Liver (tissue), 9 donors: ENCODE measurements around the gene IL1RAPL1. TPM values are rescaled to one million over a fixed set of nuclear protein-coding genes. Genes with fewer than 3 reads are reported as not detected.

ENCODE experiments used
- DNase-seq: peaks from one replicate; pipeline ENCODE4 v3.0.0-alpha.2; 2017; ENCODE audit warnings: low spot score
- H3K27ac ChIP-seq, 2 donors: one replicate each; pipeline ENCODE4 v1.7.0; 2013; ENCODE audit warnings: inconsistent platforms in 2 of 2, low read length in 2 of 2, control low read depth in 1 of 2, low read depth in 1 of 2, mild to moderate bottlenecking in 1 of 2
- H3K27me3 ChIP-seq, 4 donors: one replicate each; pipeline versions ENCODE4 v1.6.1 to v1.7.0; 2013; ENCODE audit warnings: low read length in 3 of 4, inconsistent platforms in 1 of 4, mild to moderate bottlenecking in 1 of 4, moderate library complexity in 1 of 4; ENCODE audit not compliant: control insufficient read depth in 4 of 4, insufficient read depth in 4 of 4
- H3K36me3 ChIP-seq, 4 donors: one replicate each; pipeline versions ENCODE4 v1.6.1 to v1.7.0; 2013; ENCODE audit warnings: low read length in 3 of 4, mild to moderate bottlenecking in 3 of 4, low read depth in 1 of 4, moderate library complexity in 1 of 4; ENCODE audit not compliant: control insufficient read depth in 4 of 4, insufficient read depth in 3 of 4
- H3K4me1 ChIP-seq, 4 donors: one replicate each; pipeline versions ENCODE4 v1.6.1 to v1.7.0; 2013; ENCODE audit warnings: low read length in 3 of 4, mild to moderate bottlenecking in 3 of 4, moderate library complexity in 1 of 4; ENCODE audit not compliant: control insufficient read depth in 4 of 4, insufficient read depth in 4 of 4
- H3K4me3 ChIP-seq, 3 donors: one replicate each; pipeline versions ENCODE4 v1.6.1 to v1.7.0; 2013; ENCODE audit warnings: low read length in 3 of 3, control low read depth in 1 of 3, low read depth in 1 of 3, mild to moderate bottlenecking in 1 of 3
- H3K9ac ChIP-seq, 2 donors: one replicate each; pipeline ENCODE4 v1.7.0; 2013; ENCODE audit warnings: low read length in 2 of 2, mild to moderate bottlenecking in 2 of 2, moderate library complexity in 2 of 2, control low read depth in 1 of 2, low read depth in 1 of 2
- H3K9me3 ChIP-seq, 4 donors: one replicate each; pipeline versions ENCODE4 v1.6.1 to v1.7.0; 2013; ENCODE audit warnings: low read length in 3 of 4; ENCODE audit not compliant: control insufficient read depth in 4 of 4
- EGR1 ChIP-seq, 2 donors: IDR thresholded peaks; 2 replicates each; pipeline ENCODE4 v1.6.1; 2016 to 2018; ENCODE audit warnings: antibody characterized with exemption in 2 of 2, low read depth in 2 of 2
- FOXA1 ChIP-seq: IDR thresholded peaks from 2 replicates; pipeline ENCODE4 v1.6.1; 2016; ENCODE audit warnings: antibody characterized with exemption
- GABPA ChIP-seq, 2 donors: IDR thresholded peaks in 1 of 2; conservative IDR thresholded peaks in 1 of 2; 2 replicates each; pipeline ENCODE4 v1.6.1; 2016; ENCODE audit warnings: antibody characterized with exemption in 2 of 2, mild to moderate bottlenecking in 1 of 2, moderate library complexity in 1 of 2
- HNF4A ChIP-seq, 2 donors: conservative IDR thresholded peaks; 2 replicates each; pipeline ENCODE4 v1.6.1; 2016; ENCODE audit warnings: antibody characterized with exemption in 2 of 2, mild to moderate bottlenecking in 2 of 2
- HNF4G ChIP-seq: IDR thresholded peaks from 2 replicates; pipeline ENCODE4 v1.6.1; 2016; ENCODE audit warnings: antibody characterized with exemption
- JUND ChIP-seq, 2 donors: IDR thresholded peaks; 2 replicates each; pipeline ENCODE4 v1.6.1; 2016; ENCODE audit warnings: antibody characterized with exemption in 2 of 2
- SP1 ChIP-seq: IDR thresholded peaks from 2 replicates; pipeline ENCODE4 v1.6.1; 2018; ENCODE audit warnings: antibody characterized with exemption, mild to moderate bottlenecking
- YY1 ChIP-seq: IDR thresholded peaks from 2 replicates; pipeline ENCODE4 v1.6.1; 2016; ENCODE audit warnings: antibody characterized with exemption, mild to moderate bottlenecking
- WGBS: extraction: QIAGEN DNeasy Blood & Tissue Kit; methylation state at CpG from one replicate; pipeline ENCODE4 v1.1.7; 2013; 5-methylcytosine and 5-hydroxymethylcytosine counted together
- polyA plus RNA-seq, 2 donors: library from polyadenylated mRNA; stranded (reverse) in 1 of 2; unstranded in 1 of 2; fragments of 200-250 nt in 1 of 2; fragments of >200 nt in 1 of 2; fragmentation: Nextera tagmentation in 1 of 2; extraction: Ambion mirVana in 1 of 2; gene quantifications; one replicate each; pipeline versions ENCODE4 v1.2.1 to v1.2.3, GENCODE V29; 2013 to 2015
- total RNA-seq, 2 donors: library from RNA; depleted of rRNA; stranded (reverse); fragments of >200 nt; gene quantifications; one replicate each; pipeline ENCODE4 v1.2.3, GENCODE V29; 2014
- TF ChIP-seq, protein P1 (sequence below): IDR thresholded peaks from 2 replicates; pipeline ENCODE4 v1.6.1; 2016; ENCODE audit warnings: antibody characterized with exemption
- TF ChIP-seq, protein P2 (sequence below): IDR thresholded peaks from 2 replicates; pipeline ENCODE4 v1.6.1; 2016; ENCODE audit warnings: antibody characterized with exemption
- TF ChIP-seq, protein P3 (sequence below): fragments of 150-350 bp; IDR thresholded peaks from 2 replicates; pipeline ENCODE4 v1.5.1; 2017; ENCODE audit warnings: improper control_type of control experiment, low read depth, low read length; ENCODE audit not compliant: missing input control
- TF ChIP-seq, protein P4 (sequence below): IDR thresholded peaks from 2 replicates; pipeline ENCODE4 v1.6.1; 2016; ENCODE audit warnings: antibody characterized with exemption, mild to moderate bottlenecking
- TF ChIP-seq, protein P5 (sequence below): IDR thresholded peaks from 2 replicates; pipeline ENCODE4 v1.6.1; 2016; ENCODE audit warnings: antibody characterized with exemption
- donor health status: healthy.
- donor health status: healthy.
- donor health status: healthy.
- donor health status: healthy.
- donor health status: healthy.

Gene IL1RAPL1
- total and polyA plus RNA-seq, 4 donors, result 0.08 to 0.33 TPM; not detected in 2

DNA sequence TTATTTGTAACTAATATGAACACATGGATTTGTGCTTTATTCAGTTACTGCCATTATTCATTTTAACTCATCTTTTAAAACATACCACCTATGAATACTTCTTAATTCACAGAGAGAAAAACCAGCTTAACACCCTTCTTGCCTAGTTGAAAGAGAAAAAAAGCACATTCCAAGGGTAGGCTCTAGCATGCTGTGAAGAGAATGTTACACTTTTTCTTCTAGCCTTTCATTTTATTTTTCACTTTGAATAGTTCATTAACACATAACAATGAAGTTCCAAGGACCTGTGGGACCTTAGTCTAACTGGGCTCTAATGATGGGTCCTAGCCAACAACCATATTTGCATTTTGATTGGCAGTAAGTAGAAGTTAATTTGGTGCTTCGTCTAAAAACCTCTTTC is 1348.2 kb downstream of the IL1RAPL1 start:
- Histone ChIP-seq H3K9me3 (no peaks in the 10 kb centered on the region), H3K27ac (no peak overlapping the region), H3K27me3 (no peaks in the 10 kb centered on the region), H3K9ac (no peak overlapping the region), H3K4me3 (no peak overlapping the region), H3K36me3 (no peaks in the 10 kb centered on the region), H3K4me1 (no peaks in the 10 kb centered on the region)
- no peak for DNase-seq
- TF ChIP-seq SP1, result no peak
- TF ChIP-seq, protein P1, sequence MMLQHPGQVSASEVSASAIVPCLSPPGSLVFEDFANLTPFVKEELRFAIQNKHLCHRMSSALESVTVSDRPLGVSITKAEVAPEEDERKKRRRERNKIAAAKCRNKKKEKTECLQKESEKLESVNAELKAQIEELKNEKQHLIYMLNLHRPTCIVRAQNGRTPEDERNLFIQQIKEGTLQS, result no peak
- TF ChIP-seq YY1, result no peak
- TF ChIP-seq JUND (IDR thresholded peaks at IDR 0.05), result no peak
- TF ChIP-seq, protein P2, sequence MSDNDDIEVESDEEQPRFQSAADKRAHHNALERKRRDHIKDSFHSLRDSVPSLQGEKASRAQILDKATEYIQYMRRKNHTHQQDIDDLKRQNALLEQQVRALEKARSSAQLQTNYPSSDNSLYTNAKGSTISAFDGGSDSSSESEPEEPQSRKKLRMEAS, result no peak
- TF ChIP-seq, protein P3, sequence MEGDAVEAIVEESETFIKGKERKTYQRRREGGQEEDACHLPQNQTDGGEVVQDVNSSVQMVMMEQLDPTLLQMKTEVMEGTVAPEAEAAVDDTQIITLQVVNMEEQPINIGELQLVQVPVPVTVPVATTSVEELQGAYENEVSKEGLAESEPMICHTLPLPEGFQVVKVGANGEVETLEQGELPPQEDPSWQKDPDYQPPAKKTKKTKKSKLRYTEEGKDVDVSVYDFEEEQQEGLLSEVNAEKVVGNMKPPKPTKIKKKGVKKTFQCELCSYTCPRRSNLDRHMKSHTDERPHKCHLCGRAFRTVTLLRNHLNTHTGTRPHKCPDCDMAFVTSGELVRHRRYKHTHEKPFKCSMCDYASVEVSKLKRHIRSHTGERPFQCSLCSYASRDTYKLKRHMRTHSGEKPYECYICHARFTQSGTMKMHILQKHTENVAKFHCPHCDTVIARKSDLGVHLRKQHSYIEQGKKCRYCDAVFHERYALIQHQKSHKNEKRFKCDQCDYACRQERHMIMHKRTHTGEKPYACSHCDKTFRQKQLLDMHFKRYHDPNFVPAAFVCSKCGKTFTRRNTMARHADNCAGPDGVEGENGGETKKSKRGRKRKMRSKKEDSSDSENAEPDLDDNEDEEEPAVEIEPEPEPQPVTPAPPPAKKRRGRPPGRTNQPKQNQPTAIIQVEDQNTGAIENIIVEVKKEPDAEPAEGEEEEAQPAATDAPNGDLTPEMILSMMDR, result no peak
- TF ChIP-seq, protein P4, sequence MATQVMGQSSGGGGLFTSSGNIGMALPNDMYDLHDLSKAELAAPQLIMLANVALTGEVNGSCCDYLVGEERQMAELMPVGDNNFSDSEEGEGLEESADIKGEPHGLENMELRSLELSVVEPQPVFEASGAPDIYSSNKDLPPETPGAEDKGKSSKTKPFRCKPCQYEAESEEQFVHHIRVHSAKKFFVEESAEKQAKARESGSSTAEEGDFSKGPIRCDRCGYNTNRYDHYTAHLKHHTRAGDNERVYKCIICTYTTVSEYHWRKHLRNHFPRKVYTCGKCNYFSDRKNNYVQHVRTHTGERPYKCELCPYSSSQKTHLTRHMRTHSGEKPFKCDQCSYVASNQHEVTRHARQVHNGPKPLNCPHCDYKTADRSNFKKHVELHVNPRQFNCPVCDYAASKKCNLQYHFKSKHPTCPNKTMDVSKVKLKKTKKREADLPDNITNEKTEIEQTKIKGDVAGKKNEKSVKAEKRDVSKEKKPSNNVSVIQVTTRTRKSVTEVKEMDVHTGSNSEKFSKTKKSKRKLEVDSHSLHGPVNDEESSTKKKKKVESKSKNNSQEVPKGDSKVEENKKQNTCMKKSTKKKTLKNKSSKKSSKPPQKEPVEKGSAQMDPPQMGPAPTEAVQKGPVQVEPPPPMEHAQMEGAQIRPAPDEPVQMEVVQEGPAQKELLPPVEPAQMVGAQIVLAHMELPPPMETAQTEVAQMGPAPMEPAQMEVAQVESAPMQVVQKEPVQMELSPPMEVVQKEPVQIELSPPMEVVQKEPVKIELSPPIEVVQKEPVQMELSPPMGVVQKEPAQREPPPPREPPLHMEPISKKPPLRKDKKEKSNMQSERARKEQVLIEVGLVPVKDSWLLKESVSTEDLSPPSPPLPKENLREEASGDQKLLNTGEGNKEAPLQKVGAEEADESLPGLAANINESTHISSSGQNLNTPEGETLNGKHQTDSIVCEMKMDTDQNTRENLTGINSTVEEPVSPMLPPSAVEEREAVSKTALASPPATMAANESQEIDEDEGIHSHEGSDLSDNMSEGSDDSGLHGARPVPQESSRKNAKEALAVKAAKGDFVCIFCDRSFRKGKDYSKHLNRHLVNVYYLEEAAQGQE, result no peak
- 85% methylated on average over 1 of the region's 1 CpG for WGBS

DNA sequence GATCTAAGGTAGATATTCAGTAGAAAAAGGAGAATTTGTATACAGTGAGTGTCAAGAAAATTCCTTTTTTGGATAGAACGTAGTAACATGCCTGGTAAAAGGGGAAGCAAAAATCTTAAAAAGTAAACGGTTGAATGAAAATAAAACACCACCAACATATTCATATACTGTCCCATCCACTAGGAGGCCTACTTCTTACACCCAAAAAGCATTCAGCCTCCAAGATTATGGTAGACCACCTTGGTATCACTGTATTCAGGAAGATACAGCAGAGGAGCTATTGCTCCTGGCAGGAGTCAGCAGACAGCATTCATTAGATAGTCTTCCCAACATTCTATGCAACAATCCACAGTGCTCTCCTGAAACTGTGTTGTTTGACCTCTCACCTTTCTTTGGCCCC is 1353.5 kb downstream of the IL1RAPL1 start:
- no peaks in the 10 kb centered on the region for H3K36me3 ChIP-seq
- DNase-seq, result no peak
- TF ChIP-seq EGR1 (IDR thresholded peaks at IDR 0.05; ENCODE audit: low read depth in 2 of 2) (no peak), GABPA (IDR thresholded peaks at IDR 0.05 in 1 of 2, conservative IDR thresholded peaks at IDR 0.05 in 1 of 2) (no peak), FOXA1 (no peak), HNF4A (conservative IDR thresholded peaks at IDR 0.05) (no peak), HNF4G (no peak)
- TF ChIP-seq, protein P5, sequence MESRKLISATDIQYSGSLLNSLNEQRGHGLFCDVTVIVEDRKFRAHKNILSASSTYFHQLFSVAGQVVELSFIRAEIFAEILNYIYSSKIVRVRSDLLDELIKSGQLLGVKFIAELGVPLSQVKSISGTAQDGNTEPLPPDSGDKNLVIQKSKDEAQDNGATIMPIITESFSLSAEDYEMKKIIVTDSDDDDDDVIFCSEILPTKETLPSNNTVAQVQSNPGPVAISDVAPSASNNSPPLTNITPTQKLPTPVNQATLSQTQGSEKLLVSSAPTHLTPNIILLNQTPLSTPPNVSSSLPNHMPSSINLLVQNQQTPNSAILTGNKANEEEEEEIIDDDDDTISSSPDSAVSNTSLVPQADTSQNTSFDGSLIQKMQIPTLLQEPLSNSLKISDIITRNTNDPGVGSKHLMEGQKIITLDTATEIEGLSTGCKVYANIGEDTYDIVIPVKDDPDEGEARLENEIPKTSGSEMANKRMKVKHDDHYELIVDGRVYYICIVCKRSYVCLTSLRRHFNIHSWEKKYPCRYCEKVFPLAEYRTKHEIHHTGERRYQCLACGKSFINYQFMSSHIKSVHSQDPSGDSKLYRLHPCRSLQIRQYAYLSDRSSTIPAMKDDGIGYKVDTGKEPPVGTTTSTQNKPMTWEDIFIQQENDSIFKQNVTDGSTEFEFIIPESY, result no peak
- TF ChIP-seq, protein P3, result no peak
- no peaks in the 10 kb centered on the region for H3K27me3 ChIP-seq
- H3K9ac ChIP-seq, result no peak overlapping the region
- 84% methylated on average over 2 of the region's 2 CpGs for WGBS
- H3K9me3 ChIP-seq, result no peaks in the 10 kb centered on the region
- H3K4me1 ChIP-seq, result no peaks in the 10 kb centered on the region
- H3K4me3 ChIP-seq, result no peak overlapping the region
- H3K27ac ChIP-seq, result no peak overlapping the region
